GM19023 (cell line): ENCODE results near the gene NUTM2A.
"Not testable (repeated sequence)": the region's sequence is repeated elsewhere in the genome, so short reads cannot be mapped to it uniquely, and the experiment has no call there.

Experiments used
- ATAC-seq: cut with Tn5 transposase; IDR thresholded peaks from one replicate; pipeline ENCODE4 v1.9.1; 2021; ENCODE audit warnings: mild to moderate bottlenecking, moderate library complexity; ENCODE audit not compliant: unreplicated experiment

NUTM2A gene

DNA sequence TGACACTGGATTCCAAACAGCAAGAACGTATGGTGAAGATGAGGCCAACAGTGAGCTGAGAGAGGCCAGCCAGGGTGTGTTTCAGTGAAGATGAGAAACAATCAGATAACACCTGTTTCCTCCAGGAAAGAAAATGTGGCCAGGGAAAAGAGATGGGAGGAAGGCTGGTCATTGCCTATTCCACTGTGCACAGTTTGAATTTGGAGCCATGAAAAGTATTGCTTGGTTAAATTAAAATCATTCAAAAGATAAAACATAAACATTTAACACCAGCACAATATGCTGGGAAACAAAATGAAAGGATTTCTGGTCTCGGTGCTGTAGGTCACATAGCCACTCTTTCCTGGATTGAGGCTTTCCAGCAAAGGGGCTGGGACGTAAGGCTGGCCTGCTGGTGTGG lies at the start of gene NUTM2A:
TSS of gene NUTM2A (plus strand) at position 301 of the 400 bp plus-strand sequence. CDS start 383 bp downstream, outside the sequence.
- not testable (repeated sequence) for ATAC-seq

- ATAC-seq: not testable (repeated sequence)
These were observed 47.7 kb upstream of the NUTM2A start for GRCh38 chr10:87177587-87177986.

GRCh38 chr10:87184421-87184820 lies 40.8 kb upstream of the NUTM2A start:
- not testable (repeated sequence) for ATAC-seq

DNA sequence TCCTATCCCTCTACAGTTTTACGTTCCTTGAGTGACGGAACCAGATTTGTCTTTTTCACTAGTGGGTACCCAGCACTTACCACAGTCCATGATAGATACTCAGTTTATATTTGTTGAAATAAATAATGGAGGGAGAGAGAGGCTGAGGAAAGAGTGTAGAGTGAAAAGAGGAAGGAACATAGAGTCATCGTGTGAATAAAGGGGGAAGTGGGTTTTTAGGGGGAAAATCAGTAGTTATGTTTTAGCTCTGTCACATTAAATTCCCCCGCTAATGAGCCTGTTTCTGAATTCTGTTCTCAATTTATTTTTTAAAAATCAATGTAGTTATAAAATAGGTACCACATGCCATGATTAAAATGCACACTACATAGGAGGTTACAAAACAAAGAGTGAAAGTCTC lies 39.2 kb upstream of the NUTM2A start:
- not testable (repeated sequence) for ATAC-seq

- not testable (repeated sequence) for ATAC-seq
These were observed 37.7 kb upstream of the NUTM2A start for GRCh38 chr10:87187573-87187972.

- not testable (repeated sequence) for ATAC-seq
These were observed 33.4 kb upstream of the NUTM2A start for GRCh38 chr10:87191841-87192240.

DNA sequence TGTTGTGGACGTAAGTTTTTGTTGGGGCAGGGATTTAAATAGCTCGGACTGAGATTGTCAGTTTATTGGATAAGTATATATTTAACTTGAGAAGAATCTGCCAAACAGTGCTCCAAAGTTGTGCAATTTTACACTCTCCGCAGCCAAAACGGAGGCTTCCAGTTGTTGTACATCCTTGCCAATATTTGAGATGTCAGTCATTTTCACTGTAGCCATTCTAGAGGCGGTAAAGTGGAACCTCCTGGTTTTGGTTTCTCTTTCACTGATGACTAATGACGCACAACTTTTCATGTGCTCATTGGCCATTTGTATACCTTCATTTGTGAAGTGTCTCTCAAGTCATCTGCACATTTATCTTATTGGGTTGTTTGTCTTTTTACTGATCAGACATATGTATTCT lies 24.3 kb upstream of the NUTM2A start:
- ATAC-seq: peak; percentile 52

DNA sequence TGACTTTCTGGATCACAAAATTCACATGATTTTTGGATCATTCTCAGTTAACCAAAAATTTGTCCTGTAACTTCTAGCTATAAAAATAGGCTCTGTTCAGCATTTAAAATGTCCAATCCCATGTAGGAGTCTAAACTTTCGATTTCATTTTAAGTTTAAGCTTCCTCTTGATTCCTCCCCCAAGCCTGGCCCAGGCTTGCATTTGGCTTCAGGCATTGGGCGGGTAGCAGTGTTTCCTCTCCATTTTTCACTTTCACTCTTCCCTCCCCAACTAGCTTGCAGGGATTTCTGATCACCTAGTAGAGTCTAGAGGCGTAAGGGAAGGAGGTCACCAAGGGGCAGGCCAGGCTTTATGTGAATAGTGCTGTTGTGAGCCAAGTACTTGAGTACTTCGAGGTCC lies 20.4 kb upstream of the NUTM2A start:
- not testable (repeated sequence) for ATAC-seq

GRCh38 chr10:87206922-87207321 lies 18.3 kb upstream of the NUTM2A start:
- not testable (repeated sequence) for ATAC-seq

- ATAC-seq: not testable (repeated sequence)
These were observed 14.9 kb upstream of the NUTM2A start for GRCh38 chr10:87210309-87210708.

GRCh38 chr10:87211848-87212247 lies 13.4 kb upstream of the NUTM2A start:
- not testable (repeated sequence) for ATAC-seq

DNA sequence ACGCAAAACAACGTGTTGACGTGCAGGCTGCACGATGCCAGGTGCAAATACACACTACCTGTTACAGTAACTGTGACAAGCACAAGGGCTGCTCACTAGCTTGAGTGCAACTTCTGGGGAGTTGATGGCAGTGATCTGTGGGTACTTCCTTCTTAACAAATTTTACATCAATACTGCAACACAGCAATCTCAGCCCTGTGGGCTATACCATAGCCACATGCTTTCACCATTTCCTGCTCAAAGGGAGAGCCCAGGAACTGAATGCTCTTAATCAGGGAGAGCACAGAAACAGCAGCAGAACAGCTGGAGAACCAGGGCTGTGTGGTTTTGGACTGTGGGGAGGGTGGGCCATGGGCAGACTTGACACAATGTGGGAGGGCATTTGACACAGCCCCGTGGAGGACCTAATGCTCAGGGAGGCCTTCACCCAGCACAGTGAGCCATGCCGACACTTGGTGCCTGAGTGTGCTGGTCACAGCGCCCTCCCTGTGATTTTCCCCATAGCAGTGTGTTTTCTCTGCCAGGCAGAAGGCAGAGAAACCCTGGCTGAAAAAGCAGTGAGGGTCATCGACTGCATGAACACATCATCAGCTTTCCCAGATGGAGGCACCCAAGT lies 12.0 kb upstream of the NUTM2A start:
- not testable (repeated sequence) for ATAC-seq

DNA sequence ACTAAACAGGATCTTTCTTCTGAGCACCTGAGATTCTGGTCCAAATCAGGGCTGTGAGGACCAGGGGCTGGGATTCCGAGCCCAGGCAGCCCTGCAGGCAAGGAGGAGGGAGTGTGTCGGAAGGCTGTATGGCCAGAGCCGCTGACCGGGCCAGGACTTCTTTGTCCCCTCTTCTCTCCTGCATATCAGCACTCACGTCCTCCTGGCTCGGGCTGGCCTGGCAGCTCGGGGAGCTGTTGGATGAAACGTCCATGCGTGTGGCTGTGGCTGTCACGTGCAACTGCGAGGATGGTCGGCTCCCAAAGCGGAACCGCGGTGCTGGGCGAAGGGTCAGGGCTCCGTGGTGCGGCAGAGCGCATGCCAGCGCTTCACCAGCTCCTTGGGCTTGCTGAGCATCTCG lies 11.4 kb upstream of the NUTM2A start:
- ATAC-seq: not testable (repeated sequence)

DNA sequence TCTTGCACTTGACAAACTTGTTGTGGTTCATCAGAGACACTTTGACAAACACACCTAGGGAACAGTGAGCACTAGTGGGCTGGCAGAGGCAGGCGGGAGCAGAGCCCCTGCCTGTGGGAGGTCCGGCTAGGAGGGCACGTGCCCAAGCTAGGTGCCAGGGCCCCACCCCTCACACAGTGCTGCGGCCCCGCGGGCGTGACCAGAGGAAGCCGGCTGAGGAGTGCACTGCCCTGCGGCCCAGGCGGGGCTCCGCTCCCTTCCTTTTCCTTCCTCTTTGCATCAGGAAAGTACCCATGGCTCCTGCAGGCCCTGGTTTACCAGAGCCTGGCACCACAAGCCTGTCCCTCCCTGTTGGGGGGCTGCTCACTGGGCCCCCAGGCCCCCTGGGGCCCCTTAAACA lies 9.1 kb upstream of the NUTM2A start:
- ATAC-seq: not testable (repeated sequence)

GRCh38 chr10:87219370-87219769 lies 5.9 kb upstream of the NUTM2A start:
- ATAC-seq: not testable (repeated sequence)

DNA sequence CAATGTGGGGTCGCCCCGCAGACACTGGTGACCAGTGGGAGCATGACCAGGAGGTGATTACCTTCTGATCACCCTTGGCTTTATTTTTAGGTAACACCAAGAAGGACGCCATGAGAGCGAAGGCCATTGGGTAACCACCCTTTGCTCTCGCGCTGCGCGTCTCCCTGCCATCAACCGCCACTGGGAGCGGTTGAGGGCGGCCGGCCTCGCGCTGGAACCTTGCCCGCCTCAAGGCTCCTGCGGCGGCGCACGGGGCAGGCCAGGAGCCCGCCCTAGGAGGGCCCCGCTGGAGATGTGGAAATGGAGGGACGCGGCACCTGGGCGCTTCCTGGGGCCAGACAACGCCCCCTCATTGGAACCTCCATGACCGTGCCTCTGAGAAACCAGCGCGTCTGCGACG lies 2.5 kb upstream of the NUTM2A start:
- not testable (repeated sequence) for ATAC-seq

GRCh38 chr10:87228247-87228646 lies 3.0 kb downstream of the NUTM2A start:
- not testable (repeated sequence) for ATAC-seq

DNA sequence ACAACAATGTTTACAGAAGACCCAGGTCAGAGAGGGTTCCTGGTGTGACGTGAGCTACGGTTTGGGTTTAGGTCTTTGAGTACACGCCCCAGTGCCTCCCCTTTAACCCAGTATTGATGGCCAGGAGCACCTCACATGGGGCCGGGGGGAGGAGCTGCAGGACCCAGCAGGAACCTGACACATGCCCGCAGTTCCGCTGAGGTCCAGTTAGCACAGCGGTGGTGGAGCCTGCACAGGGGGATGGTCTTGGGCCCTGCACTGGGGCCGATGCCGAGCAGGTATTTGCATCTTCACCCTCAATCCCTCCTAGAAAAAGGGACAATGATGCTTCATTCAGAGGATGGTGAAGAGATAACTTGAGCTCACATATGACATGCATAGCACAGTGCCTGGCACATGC lies 4.0 kb downstream of the NUTM2A start:
- not testable (repeated sequence) for ATAC-seq

- ATAC-seq: not testable (repeated sequence)
These were observed 9.6 kb downstream of the NUTM2A start for GRCh38 chr10:87234854-87235253.

- ATAC-seq: not testable (repeated sequence)
These were observed 12.0 kb downstream of the NUTM2A start for GRCh38 chr10:87237244-87237643.

- not testable (repeated sequence) for ATAC-seq
These were observed 14.1 kb downstream of the NUTM2A start for GRCh38 chr10:87239346-87239808.

GRCh38 chr10:87242192-87242591 lies 16.9 kb downstream of the NUTM2A start:
- not testable (repeated sequence) for ATAC-seq

GRCh38 chr10:87247335-87247734 lies 22.1 kb downstream of the NUTM2A start:
- ATAC-seq: not testable (repeated sequence)
